ENCODE results near the gene KDM4C.

DNA sequence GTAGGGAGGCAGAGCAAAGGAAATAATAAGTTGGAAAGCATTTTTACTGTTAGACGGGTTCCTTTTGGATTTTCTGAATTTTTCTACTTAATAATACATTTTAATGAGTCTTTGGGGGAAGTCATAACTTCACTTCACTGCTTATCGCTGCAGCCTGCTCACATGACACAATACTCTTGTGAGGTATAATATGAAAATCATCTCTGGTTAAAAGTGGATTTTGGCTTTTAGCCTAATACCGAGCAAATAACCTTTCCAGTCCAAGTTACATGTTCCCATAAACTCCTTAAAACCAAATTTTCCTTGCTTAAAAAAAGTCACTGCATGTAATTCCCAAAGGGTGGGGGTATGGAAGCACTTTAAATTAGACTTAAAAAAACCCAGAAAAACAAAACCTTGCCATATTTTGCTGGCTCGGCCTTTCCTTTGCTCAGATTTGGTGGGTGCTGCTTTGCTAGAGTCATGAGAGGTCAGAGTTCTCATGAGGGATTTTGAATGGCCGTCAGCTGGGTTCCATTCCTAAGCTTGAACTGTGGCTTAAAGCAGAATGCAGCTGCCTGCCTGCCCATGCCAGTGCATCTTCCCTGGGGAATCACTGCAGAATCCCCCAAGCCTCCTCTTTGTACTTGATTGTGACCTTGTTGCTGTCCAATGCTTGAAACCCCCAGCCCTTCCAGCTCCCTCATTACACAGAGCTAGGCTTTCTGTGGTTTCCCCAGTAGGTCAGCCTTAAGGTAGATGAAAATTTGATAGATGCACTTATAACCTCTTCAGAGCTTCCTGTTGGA lies 331.8 kb downstream of the KDM4C start:
- TF ChIP-seq, protein P1, sequence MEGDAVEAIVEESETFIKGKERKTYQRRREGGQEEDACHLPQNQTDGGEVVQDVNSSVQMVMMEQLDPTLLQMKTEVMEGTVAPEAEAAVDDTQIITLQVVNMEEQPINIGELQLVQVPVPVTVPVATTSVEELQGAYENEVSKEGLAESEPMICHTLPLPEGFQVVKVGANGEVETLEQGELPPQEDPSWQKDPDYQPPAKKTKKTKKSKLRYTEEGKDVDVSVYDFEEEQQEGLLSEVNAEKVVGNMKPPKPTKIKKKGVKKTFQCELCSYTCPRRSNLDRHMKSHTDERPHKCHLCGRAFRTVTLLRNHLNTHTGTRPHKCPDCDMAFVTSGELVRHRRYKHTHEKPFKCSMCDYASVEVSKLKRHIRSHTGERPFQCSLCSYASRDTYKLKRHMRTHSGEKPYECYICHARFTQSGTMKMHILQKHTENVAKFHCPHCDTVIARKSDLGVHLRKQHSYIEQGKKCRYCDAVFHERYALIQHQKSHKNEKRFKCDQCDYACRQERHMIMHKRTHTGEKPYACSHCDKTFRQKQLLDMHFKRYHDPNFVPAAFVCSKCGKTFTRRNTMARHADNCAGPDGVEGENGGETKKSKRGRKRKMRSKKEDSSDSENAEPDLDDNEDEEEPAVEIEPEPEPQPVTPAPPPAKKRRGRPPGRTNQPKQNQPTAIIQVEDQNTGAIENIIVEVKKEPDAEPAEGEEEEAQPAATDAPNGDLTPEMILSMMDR (IDR thresholded peaks at IDR 0.05) = no peak
- no peak for TF ChIP-seq RAD21 (conservative IDR thresholded peaks at IDR 0.05 in 1 of 2, IDR thresholded peaks at IDR 0.05 in 1 of 2)
- TF ChIP-seq, protein P2, sequence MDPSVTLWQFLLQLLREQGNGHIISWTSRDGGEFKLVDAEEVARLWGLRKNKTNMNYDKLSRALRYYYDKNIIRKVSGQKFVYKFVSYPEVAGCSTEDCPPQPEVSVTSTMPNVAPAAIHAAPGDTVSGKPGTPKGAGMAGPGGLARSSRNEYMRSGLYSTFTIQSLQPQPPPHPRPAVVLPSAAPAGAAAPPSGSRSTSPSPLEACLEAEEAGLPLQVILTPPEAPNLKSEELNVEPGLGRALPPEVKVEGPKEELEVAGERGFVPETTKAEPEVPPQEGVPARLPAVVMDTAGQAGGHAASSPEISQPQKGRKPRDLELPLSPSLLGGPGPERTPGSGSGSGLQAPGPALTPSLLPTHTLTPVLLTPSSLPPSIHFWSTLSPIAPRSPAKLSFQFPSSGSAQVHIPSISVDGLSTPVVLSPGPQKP (IDR thresholded peaks at IDR 0.05; ENCODE audit: low read depth, low read length) = no peak
- TF ChIP-seq, protein P3, sequence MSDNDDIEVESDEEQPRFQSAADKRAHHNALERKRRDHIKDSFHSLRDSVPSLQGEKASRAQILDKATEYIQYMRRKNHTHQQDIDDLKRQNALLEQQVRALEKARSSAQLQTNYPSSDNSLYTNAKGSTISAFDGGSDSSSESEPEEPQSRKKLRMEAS (IDR thresholded peaks at IDR 0.05) = no peak

All from A549 (cell line).